HEK293 (cell line): ENCODE data around the gene ATP6V1B1.

Source experiments
- CTCF ChIA-PET: fragments of 350-600 bp; formaldehyde crosslinking; extraction: SDS; loops from one replicate; lab custom pipeline; 2021; ENCODE audit warnings: antibody characterized with exemption; lab: Yijun Ruan, JAX
- POLR2A ChIA-PET: fragments of 300-600 bp; formaldehyde crosslinking; extraction: SDS; loops from one replicate; lab custom pipeline; 2020; ENCODE audit warnings: antibody characterized with exemption, inconsistent platforms; lab: Yijun Ruan, JAX
- H3K27ac ChIP-seq: fragments of 200-500 bp; sonication (Bioruptor generic); 2 replicates; pipeline ENCODE4 v1.5.1; 2014; ENCODE audit warnings: low read depth, low read length, control low read depth, inconsistent platforms; ENCODE audit errors: extremely low read depth
- H3K36me3 ChIP-seq, 2 experiments: fragments of 200-500 bp in 1 of 2; sonication (Bioruptor generic) in 1 of 2; 1 replicate in 1 of 2; 2 replicates in 1 of 2; pipeline ENCODE4 v1.5.1; 2014 to 2017; ENCODE audit warnings: inconsistent platforms in 2 of 2, low read length in 2 of 2; ENCODE audit not compliant: control insufficient read depth in 2 of 2, insufficient read depth in 1 of 2
- H3K4me1 ChIP-seq: fragments of 200-500 bp; sonication (Bioruptor generic); 2 replicates; pipeline ENCODE4 v1.5.1; 2014; ENCODE audit warnings: mild to moderate bottlenecking, low read length, inconsistent platforms; ENCODE audit not compliant: control insufficient read depth, insufficient read depth
- H3K4me3 ChIP-seq: 2 replicates; pipeline ENCODE4 v1.5.1; 2011; ENCODE audit warnings: low read depth, mild to moderate bottlenecking, control low read depth, low read length, moderate library complexity
- H3K9me3 ChIP-seq: fragments of 200-500 bp; sonication (Bioruptor generic); 2 replicates; pipeline ENCODE4 v1.5.1; 2014; ENCODE audit warnings: low read depth, low read length, inconsistent platforms; ENCODE audit not compliant: control insufficient read depth, insufficient read depth
- KLF1 ChIP-seq: fragments of 450-650 bp; formaldehyde crosslinking; IDR thresholded peaks from 2 replicates; pipeline ENCODE4 v1.5.1; 2016; ENCODE audit warnings: missing biosample characterization, missing genetic modification characterization
- KLF17 ChIP-seq: fragments of 450-650 bp; formaldehyde crosslinking; IDR thresholded peaks from 2 replicates; pipeline ENCODE4 v1.5.1; 2016; ENCODE audit warnings: missing biosample characterization, missing genetic modification characterization
- KLF8 ChIP-seq: fragments of 450-650 bp; formaldehyde crosslinking; IDR thresholded peaks from 2 replicates; pipeline ENCODE4 v1.5.1; 2016; ENCODE audit warnings: missing biosample characterization, missing genetic modification characterization
- PRDM4 ChIP-seq: fragments of 450-650 bp; formaldehyde crosslinking; IDR thresholded peaks from 2 replicates; pipeline ENCODE4 v1.5.1; 2017; ENCODE audit warnings: missing biosample characterization, missing genetic modification characterization
- REPIN1 ChIP-seq: fragments of 450-650 bp; formaldehyde crosslinking; IDR thresholded peaks from 2 replicates; pipeline ENCODE4 v1.5.1; 2017; ENCODE audit warnings: missing biosample characterization, missing genetic modification characterization, low read depth
- ZBTB17 ChIP-seq: fragments of 450-650 bp; formaldehyde crosslinking; IDR thresholded peaks from 2 replicates; pipeline ENCODE4 v1.5.1; 2016; ENCODE audit warnings: missing biosample characterization, missing genetic modification characterization
- ZNF121 ChIP-seq: fragments of 450-650 bp; formaldehyde crosslinking; IDR thresholded peaks from 2 replicates; pipeline ENCODE4 v1.5.1; 2016; ENCODE audit warnings: missing biosample characterization, missing genetic modification characterization
- ZNF148 ChIP-seq: fragments of 450-650 bp; formaldehyde crosslinking; IDR thresholded peaks from 2 replicates; pipeline ENCODE4 v1.5.0; 2017; ENCODE audit warnings: missing biosample characterization, missing genetic modification characterization, borderline replicate concordance
- ZNF16 ChIP-seq: fragments of 450-650 bp; formaldehyde crosslinking; IDR thresholded peaks from 2 replicates; pipeline ENCODE4 v1.5.1; 2016; ENCODE audit warnings: low read depth, missing biosample characterization, missing genetic modification characterization
- ZNF292 ChIP-seq: fragments of 450-650 bp; formaldehyde crosslinking; IDR thresholded peaks from 2 replicates; pipeline ENCODE4 v1.5.1; 2016; ENCODE audit warnings: low read depth, missing biosample characterization, missing genetic modification characterization, borderline replicate concordance
- ZNF354C ChIP-seq: fragments of 450-650 bp; formaldehyde crosslinking; IDR thresholded peaks from 2 replicates; pipeline ENCODE4 v1.5.1; 2016; ENCODE audit warnings: missing biosample characterization, missing genetic modification characterization, low read depth, borderline replicate concordance
- ZNF433 ChIP-seq: fragments of 450-650 bp; formaldehyde crosslinking; IDR thresholded peaks from 2 replicates; pipeline ENCODE4 v1.5.1; 2016; ENCODE audit warnings: missing biosample characterization, missing genetic modification characterization, low read depth
- ZNF600 ChIP-seq: fragments of 450-650 bp; formaldehyde crosslinking; IDR thresholded peaks from 2 replicates; pipeline ENCODE4 v1.5.1; 2016; ENCODE audit warnings: missing biosample characterization, missing genetic modification characterization
- ZNF776 ChIP-seq: fragments of 450-650 bp; formaldehyde crosslinking; IDR thresholded peaks from 2 replicates; pipeline ENCODE4 v1.5.0; 2017; ENCODE audit warnings: missing biosample characterization, missing genetic modification characterization, borderline replicate concordance
- ZXDB ChIP-seq: fragments of 450-650 bp; formaldehyde crosslinking; IDR thresholded peaks from 2 replicates; pipeline ENCODE4 v1.5.1; 2016; ENCODE audit warnings: missing biosample characterization, missing genetic modification characterization

The ATP6V1B1 gene

GRCh38 chr2:70903171-70903570, 32.5 kb upstream of the ATP6V1B1 start (continued):
- TF ChIP-seq ZNF148 (tag by site-specific recombination) (no peak), ZXDB (tag by site-specific recombination) (no peak), KLF8 (tag by site-specific recombination) (no peak), ZNF16 (no peak), ZNF121 (tag by site-specific recombination) (no peak), ZNF600 (tag by site-specific recombination) (no peak), PRDM4 (no peak)

GRCh38 chr2:70903641-70904340, 31.9 kb upstream of the ATP6V1B1 start:
- Histone ChIP-seq H3K27ac (no peak overlapping the region), H3K36me3 (peaks cover 5 to 37% of the 10 kb centered on the region in 2 experiments; a peak in 2 of 3 replicates), H3K9me3 (no peaks in the 10 kb centered on the region), H3K4me3 (no peak overlapping the region), H3K4me1 (peaks cover 2% of the 10 kb centered on the region; the same call in 1 of the 2 replicates)
- POLR2A ChIA-PET, result no interaction called here
- TF ChIP-seq REPIN1 (tag by site-specific recombination) (no peak), ZNF776 (tag by site-specific recombination) (no peak), ZBTB17 (tag by site-specific recombination) (no peak), KLF17 (no peak), KLF1 (tag by site-specific recombination) (peak; percentile 30; the same call in 1 of the 2 replicates)
- CTCF ChIA-PET, result interaction anchor here (0.5 to 0.6 kb wide), 2 partner anchors 47 to 68 kb away, joined by 3 to 4 read pairs; partner anchors contain the start of gene CD207

- ChIA-PET CTCF (no interaction called here), POLR2A (no interaction called here)
- TF ChIP-seq ZNF354C (tag by site-specific recombination) (no peak), ZNF433 (tag by site-specific recombination) (no peak), ZNF292 (no peak)
- H3K36me3 ChIP-seq, result peaks cover 5 to 37% of the 10 kb centered on the region in 2 experiments; a peak in 2 of 3 replicates
- H3K9me3 ChIP-seq, result no peaks in the 10 kb centered on the region
- peaks cover 2% of the 10 kb centered on the region; the same call in 1 of the 2 replicates for H3K4me1 ChIP-seq
- no peak overlapping the region for H3K4me3 ChIP-seq
- H3K27ac ChIP-seq, result no peak overlapping the region
Measured at GRCh38 chr2:70904371-70905216, 31.1 kb upstream of the ATP6V1B1 start.
